Keratinocyte (primary cell): ENCODE results near the gene IFT25. TPM values are rescaled to one million over a fixed set of nuclear protein-coding genes. Genes with fewer than 3 reads are reported as not detected.

ENCODE experiments used
- DNase-seq: peaks from one replicate; pipeline ENCODE4 v3.0.0-alpha.2; 2011; ENCODE audit warnings: low read depth, missing footprints, low spot score
- FAIRE-seq: peaks from 2 replicates; lab custom pipeline; 2011; peaks lifted over from hg19 to GRCh38; lab: Jason Lieb, UNC
- H2AFZ ChIP-seq: 2 replicates; pipeline ENCODE4 v1.6.0; 2012; ENCODE audit warnings: low read length, control low read depth, inconsistent platforms; ENCODE audit not compliant: control insufficient read depth
- H3K27ac ChIP-seq: 2 replicates; pipeline ENCODE4 v1.5.1; 2011; ENCODE audit warnings: low read length; ENCODE audit not compliant: control insufficient read depth, insufficient read depth
- H3K27me3 ChIP-seq: 3 replicates; pipeline ENCODE4 v1.6.0; 2011; ENCODE audit warnings: low read length; ENCODE audit not compliant: control insufficient read depth, insufficient read depth; ENCODE audit errors: extremely low read depth
- H3K36me3 ChIP-seq, 2 experiments: 2 replicates in 1 of 2; 3 replicates in 1 of 2; pipeline ENCODE4 v1.5.1; 2011; ENCODE audit warnings: low read length in 2 of 2, mild to moderate bottlenecking in 1 of 2; ENCODE audit not compliant: control insufficient read depth in 2 of 2, insufficient read depth in 2 of 2; ENCODE audit errors: extremely low read depth in 1 of 2
- H3K4me1 ChIP-seq: 3 replicates; pipeline ENCODE4 v1.5.1; 2011; ENCODE audit warnings: low read length; ENCODE audit not compliant: control insufficient read depth, insufficient read depth; ENCODE audit errors: extremely low read depth
- H3K4me2 ChIP-seq: 3 replicates; pipeline ENCODE4 v1.6.0; 2011; ENCODE audit warnings: low read depth, low read length; ENCODE audit not compliant: control insufficient read depth, insufficient read depth; ENCODE audit errors: extremely low read depth
- H3K4me3 ChIP-seq, 3 experiments: fragments of 200-600 bp in 1 of 3; sonication (generic) in 1 of 3; 2 replicates in 2 of 3; 3 replicates in 1 of 3; pipeline ENCODE4 v1.5.1; 2011 to 2016; ENCODE audit warnings: low read length in 3 of 3, mild to moderate bottlenecking in 3 of 3, control low read depth in 2 of 3, inconsistent platforms in 1 of 3, low read depth in 1 of 3, mixed read lengths in 1 of 3, mixed run types in 1 of 3, moderate library complexity in 1 of 3; ENCODE audit not compliant: control insufficient read depth in 2 of 3, insufficient read depth in 2 of 3; ENCODE audit errors: extremely low read depth in 1 of 3
- H3K79me2 ChIP-seq: 2 replicates; pipeline ENCODE4 v1.6.0; 2012; ENCODE audit warnings: low read length; ENCODE audit not compliant: control insufficient read depth, insufficient read depth
- H3K9ac ChIP-seq: 3 replicates; pipeline ENCODE4 v1.6.0; 2011; ENCODE audit warnings: low read length; ENCODE audit not compliant: control insufficient read depth, insufficient read depth; ENCODE audit errors: extremely low read depth
- H3K9me1 ChIP-seq: 3 replicates; pipeline ENCODE4 v1.6.0; 2011; ENCODE audit warnings: low read length; ENCODE audit not compliant: control insufficient read depth, insufficient read depth; ENCODE audit errors: extremely low read depth
- H3K9me3 ChIP-seq: 2 replicates; pipeline ENCODE4 v1.5.1; 2012; ENCODE audit warnings: low read depth, low read length; ENCODE audit not compliant: control insufficient read depth
- H4K20me1 ChIP-seq: 3 replicates; pipeline ENCODE4 v1.6.0; 2011; ENCODE audit warnings: low read length; ENCODE audit not compliant: control insufficient read depth, insufficient read depth; ENCODE audit errors: extremely low read depth
- CTCF ChIP-seq, 3 experiments: IDR thresholded peaks in 1 of 3; conservative IDR thresholded peaks in 1 of 3; optimal IDR thresholded peaks in 1 of 3; 2 replicates in 2 of 3; 3 replicates in 1 of 3; pipeline versions ENCODE3 to v1.5.1; 2011; ENCODE audit warnings: low read length in 3 of 3, mild to moderate bottlenecking in 3 of 3, moderate library complexity in 2 of 3, control low read depth in 1 of 3, inconsistent platforms in 1 of 3; ENCODE audit not compliant: insufficient read depth in 2 of 3; ENCODE audit errors: extremely low read depth in 1 of 3
- EZH2 ChIP-seq: IDR thresholded peaks from one replicate; pipeline ENCODE4 v1.6.1; 2012; ENCODE audit warnings: inconsistent platforms, mild to moderate bottlenecking, low read length, moderate library complexity
- dilution Hi-C: fragments of 300-500 bp; cut with MboI; formaldehyde crosslinking; loops from one replicate; pipeline ENCODE4 v1.7.0; 2020; ENCODE audit warnings: low sequenced_read_pairs; ENCODE audit not compliant: extremely low pct_ligation_motif_present
- polyA plus RNA-seq, 5 experiments: library from polyadenylated mRNA; depleted of rRNA in 3 of 5; stranded (reverse) in 3 of 5; stranded (forward) in 1 of 5; unstranded in 1 of 5; fragments of >200 nt; gene quantifications; 1 replicate in 1 of 5; 2 replicates in 3 of 5; 3 replicates in 1 of 5; pipeline versions ENCODE4 v1.2.1 to v1.2.3, GENCODE V29; 2011 to 2012; ENCODE audit warnings: missing spikeins in 2 of 5, low read depth in 1 of 5, low replicate concordance in 1 of 5

IFT25 gene
- polyA plus RNA-seq, 1 donor (not counting 4 experiments of a cell fraction or from before 2014, with no cell fraction given), result 64.3 TPM

- peaks cover 62% of the 10 kb centered on the region for H3K79me2 ChIP-seq
- H3K27me3 ChIP-seq, result no peaks in the 10 kb centered on the region
- H4K20me1 ChIP-seq, result no peaks in the 10 kb centered on the region
- peaks cover 3 to 18% of the 10 kb centered on the region in 2 experiments for H3K36me3 ChIP-seq
- H3K9me3 ChIP-seq, result no peaks in the 10 kb centered on the region
- dilution Hi-C loops, result no loop called here
- DNase-seq, result no peak
- H3K9ac ChIP-seq, result peak within 1 kb of the TSS; percentile 85
- TF ChIP-seq EZH2 (no peak), CTCF (optimal IDR thresholded peaks at IDR 0.05 in 1 of 3, IDR thresholded peaks at IDR 0.05 in 1 of 3, conservative IDR thresholded peaks at IDR 0.05 in 1 of 3; ENCODE audit: extremely low read depth in 1 of 3, insufficient read depth in 2 of 3, low read length in 3 of 3) (peak in 2 of 3 experiments; percentile 23 to 27)
- peak within 1 kb of the TSS; percentile 79 to 90 (median 84) for H3K4me3 ChIP-seq
- H3K4me1 ChIP-seq, result peaks cover 29% of the 10 kb centered on the region
- peak within 1 kb of the TSS; percentile 98 for H3K4me2 ChIP-seq
- no peaks in the 10 kb centered on the region for H3K9me1 ChIP-seq
- peak within 1 kb of the TSS; percentile 93 for H2AFZ ChIP-seq
- no peak for FAIRE-seq
- H3K27ac ChIP-seq, result peak within 1 kb of the TSS; percentile 73
Observed at GRCh38 chr1:53946252-53947171, 1.0 kb upstream of the IFT25 start, which contains the start of gene LRRC42. LRRC42 (plus strand) TSS chr1:53946350; CDS start chr1:53952000, 5,650 bp downstream.

GRCh38 chr1:53945183-53945432, 391 bp downstream of the IFT25 start:
- Histone ChIP-seq H3K9ac (peak overlapping the region; percentile 85), H2AFZ (peak overlapping the region; percentile 93), H3K9me1 (no peaks in the 10 kb centered on the region), H3K4me3 (peak overlapping the region; percentile 79 to 90 (median 84)), H3K9me3 (no peaks in the 10 kb centered on the region), H3K27ac (peak overlapping the region; percentile 73), H3K27me3 (no peaks in the 10 kb centered on the region), H3K4me2 (peak overlapping the region; percentile 98), H3K79me2 (peaks cover 51% of the 10 kb centered on the region), H3K36me3 (peaks cover 3 to 13% of the 10 kb centered on the region in 2 experiments), H3K4me1 (peaks cover 29% of the 10 kb centered on the region), H4K20me1 (no peaks in the 10 kb centered on the region)
- dilution Hi-C loops, result no loop called here
- no peak for FAIRE-seq
- TF ChIP-seq CTCF (optimal IDR thresholded peaks at IDR 0.05 in 1 of 3, IDR thresholded peaks at IDR 0.05 in 1 of 3, conservative IDR thresholded peaks at IDR 0.05 in 1 of 3; ENCODE audit: extremely low read depth in 1 of 3, insufficient read depth in 2 of 3, low read length in 3 of 3) (no peak), EZH2 (no peak)
- no peak for DNase-seq
